NCI-H2171 treated with DMSO at 0.1 percent for 48 hours (cell line): ENCODE results near the gene UBE3D.

Experiments used
- DNase-seq: peaks from one replicate; lab custom pipeline; 2025; lab: John Stamatoyannopoulos, UW

The UBE3D gene

DNA sequence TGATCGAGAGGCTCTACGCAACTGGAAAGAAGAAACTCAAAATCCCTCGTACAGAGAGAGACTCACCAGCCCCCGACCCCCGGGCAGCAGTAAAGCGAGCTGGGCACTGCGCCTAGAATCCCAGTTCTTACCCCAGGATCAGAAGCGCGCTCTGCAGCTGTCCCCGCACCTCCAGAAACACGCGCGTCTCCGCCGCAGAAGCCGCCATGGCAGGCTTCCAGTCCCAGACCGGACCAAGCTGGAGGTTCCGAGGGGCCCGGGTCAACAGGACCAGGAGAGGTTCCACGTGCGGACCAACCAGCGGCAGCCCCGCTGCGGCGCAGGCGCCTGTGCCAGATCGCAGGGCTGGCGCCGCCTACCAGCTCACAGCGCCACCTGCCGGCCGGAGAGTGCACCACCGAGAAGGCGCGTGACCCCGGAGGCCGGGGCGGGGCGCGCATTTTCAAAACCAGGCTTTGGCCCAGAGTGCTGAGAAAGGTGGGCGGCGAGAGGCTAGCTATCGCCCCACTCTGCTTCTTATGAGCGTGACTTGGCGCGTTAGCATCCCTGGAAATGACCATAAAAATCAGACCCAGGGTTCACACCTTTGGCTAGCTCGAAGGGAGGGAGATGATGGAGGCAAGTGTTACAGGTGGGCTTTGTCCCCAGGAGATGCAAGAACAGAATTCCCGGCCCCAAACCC is at the start of gene UBE3D:
TSS of gene UBE3D (minus strand) at position 331 of the 682 bp plus-strand sequence. CDS start at position 208, 123 bp downstream.
- DNase-seq: peak; percentile 84

DNA sequence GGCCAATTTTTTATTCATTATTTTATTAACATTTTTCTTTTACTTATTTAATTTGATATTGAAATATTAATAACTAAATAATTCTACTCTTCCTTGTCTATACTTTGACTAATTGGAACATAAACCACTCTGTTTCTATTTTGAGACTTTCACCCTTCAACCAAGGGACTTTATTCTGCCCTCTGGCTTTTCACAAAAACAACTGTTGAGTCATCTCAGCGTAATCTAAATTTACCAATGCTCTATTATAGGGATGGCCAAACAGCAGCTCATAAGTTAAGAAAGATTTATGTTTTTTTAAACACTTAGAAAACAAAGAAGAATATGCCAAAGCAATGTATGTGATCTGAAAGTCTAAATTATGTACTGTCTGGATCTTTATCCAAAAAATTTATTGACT is 48.5 kb upstream of the UBE3D start:
- DNase-seq: no peak

DNA sequence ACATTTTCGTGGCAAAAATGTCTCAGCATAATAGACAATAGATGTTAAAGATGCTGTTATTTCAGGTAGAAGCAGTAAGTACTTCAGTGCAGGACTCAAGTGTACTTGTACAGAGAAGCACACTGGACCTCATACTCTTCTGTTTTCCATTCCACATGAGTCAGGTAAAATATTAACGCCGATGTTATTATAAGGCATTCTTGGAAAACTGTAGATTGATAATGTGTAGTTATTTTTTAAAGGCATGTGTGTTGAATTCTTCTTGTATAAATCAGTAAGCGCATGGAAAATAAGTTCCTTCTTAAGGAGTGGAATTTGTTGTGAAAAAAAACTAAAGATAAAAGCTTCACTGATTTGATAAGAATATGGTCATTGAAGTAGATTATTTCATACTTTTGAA is 47.6 kb upstream of the UBE3D start:
- DNase-seq: no peak

DNA sequence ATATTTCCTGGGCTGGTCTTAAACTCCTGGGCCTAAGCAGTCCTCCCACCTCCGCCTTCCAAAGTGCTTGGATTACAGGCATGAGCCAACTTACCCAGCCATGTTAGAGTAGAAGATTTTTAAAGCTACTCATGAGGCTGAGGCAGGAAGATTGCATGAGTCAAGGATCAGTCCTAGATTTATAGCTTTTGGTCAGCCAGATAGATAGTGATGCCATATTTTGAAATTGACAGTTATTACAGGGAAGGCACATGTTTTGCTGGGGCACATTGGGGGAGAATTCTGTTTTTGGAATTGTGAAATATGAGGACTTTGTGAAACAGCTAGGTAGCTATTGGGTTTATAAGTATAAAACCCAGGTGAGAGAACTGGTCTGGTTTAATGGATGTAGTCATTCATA is 42.7 kb upstream of the UBE3D start:
- DNase-seq: no peak

GRCh38 chr6:83098589-83098988 is 32.9 kb upstream of the UBE3D start:
- DNase-seq: no peak

DNA sequence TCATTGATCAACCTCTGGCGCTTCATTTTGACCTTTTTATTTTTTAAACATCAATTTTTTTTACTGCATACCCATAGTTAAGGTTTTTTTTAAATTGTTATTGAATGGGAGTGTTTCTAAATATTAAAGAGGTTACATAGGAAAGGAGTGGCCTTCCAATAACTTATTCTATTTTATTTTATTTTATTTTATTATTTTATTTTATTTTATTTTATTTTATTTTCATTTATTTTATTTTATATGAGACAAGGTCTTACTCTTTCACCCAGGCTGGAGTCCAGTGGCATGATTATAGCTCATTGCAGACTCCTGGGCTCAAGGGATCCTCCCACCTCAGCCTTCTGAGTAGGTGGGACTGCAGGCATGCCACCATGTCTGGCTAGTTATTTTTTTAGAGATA is 32.0 kb upstream of the UBE3D start:
- DNase-seq: no peak

- no peak for DNase-seq
Measured at GRCh38 chr6:83097204-83097603, 31.6 kb upstream of the UBE3D start.

DNA sequence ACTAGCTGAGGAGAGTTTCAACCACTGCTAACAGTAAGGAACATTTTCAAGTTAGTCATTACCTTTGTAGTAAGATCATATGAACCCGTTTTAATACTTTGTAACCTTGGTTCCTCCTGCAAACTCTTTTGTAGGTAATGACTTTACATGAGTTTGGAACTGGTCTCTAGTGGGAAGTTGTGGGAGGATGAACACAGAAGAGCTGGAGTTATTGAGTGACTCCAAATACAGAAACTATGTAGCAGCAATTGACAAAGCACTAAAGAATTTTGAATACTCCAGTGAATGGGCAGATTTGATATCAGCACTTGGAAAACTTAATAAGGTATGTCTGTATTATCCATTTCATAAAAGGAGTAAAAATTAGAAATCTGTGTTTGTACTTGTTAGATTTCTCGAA is 31.1 kb upstream of the UBE3D start:
- no peak for DNase-seq

DNA sequence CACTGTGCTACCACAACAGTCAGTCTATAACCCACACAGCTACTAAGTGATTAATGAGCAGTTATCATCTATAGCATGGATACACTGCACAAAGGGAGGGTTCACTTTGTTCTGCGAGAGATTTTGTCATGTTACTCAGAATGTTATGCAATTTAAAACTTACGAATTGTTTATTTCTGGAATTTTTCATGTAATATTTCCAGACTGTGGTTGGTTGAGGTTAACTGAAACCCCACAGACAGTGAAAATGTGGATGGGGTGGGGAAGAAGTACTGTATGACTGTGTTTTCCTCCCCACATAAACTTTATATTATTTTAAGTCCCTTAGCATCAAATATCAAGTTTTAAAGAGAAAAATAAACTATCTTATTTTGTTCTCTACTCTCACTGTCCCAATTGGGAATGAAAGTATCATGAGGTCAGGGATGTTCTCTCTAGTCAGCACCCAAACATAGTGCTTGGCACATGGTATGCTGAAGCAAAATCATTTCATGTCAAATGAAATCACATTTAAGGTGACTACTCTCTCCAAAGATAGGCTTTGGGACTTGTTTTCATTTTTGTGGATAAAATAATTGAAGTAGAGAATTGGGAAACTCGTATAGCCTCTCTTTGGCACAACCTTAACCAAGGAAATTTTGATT is 27.2 kb upstream of the UBE3D start:
- DNase-seq: no peak

DNA sequence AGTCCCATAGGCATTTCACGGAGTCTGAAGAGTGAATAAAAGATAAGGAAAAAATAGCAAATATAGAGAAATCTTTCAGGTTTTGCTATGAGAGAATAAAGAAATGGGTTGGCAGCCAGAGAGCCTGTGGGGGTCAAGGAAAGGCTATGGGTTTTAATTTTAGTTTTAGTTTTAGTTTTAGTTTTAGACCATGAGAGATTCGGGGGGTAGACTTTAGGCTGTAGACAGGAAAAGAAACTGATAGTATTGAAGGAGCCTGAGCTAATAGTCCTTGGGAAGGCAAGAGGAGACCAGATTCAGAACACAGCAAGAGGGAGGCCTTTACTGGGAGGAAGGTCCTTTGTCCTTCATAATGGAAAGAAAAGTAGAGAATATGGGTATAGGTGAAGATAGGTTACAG is 21.1 kb upstream of the UBE3D start:
- DNase-seq: no peak

GRCh38 chr6:83083476-83083875 is 17.8 kb upstream of the UBE3D start:
- DNase-seq: no peak

DNA sequence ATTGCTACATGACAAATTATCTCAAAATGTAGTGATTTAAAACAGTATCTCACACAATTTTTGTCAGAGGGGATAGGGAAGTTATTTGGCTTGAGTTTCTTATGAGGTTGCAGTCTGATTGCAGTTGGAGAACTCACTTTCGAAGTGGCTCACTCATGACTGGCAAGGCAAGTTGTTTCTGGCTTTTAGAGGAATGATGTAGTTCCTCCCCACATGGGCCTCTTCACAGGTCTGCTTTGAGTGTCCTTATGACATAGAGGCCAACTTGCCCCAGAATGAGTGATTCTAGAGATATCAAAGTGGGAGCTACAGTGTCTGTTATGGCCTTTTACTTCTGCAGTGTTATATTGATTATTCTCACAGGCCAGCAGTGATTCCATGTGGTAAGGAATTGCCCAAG is 8.0 kb upstream of the UBE3D start:
- DNase-seq: no peak

GRCh38 chr6:83072726-83073125 is 7.1 kb upstream of the UBE3D start:
- no peak for DNase-seq

GRCh38 chr6:83071707-83072106 is 6.1 kb upstream of the UBE3D start:
- DNase-seq: no peak

DNA sequence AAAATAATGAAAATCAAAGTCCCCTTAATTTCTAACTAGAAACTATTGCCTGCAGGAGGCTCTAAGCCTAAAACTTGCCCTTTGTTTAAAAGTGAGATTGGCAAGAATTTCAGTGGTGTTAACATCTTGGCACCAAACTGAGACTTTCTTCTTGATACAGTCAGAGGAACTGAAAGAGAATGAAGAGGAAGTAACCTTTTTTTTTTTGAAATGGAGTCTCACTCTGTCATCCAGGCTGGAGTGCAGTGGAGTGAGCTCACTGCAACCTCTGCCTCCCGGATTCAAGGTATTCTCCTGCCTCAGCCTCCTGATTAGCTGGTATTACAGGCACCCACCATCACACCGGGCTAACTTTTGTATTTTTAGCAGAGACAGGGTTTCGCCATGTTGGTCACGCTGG is 5.4 kb upstream of the UBE3D start:
- no peak for DNase-seq

DNA sequence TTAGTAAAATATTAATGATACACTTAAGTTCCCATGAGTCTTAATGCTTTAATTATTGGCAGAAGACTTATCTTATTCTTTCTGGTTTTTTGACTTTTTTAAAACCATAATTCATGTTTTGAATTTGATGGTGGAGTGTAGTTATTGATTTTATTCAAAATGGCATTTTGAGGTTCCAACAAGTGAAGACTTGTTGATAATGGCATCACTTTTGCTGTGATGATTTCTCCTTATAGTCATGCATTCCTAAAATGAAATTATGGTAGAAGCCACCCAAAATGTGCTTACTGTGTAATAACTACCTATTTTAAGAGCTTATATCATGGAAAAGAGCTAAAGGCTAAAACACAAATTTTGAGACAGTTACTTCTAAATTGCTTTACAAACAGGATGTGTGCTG is 4.0 kb upstream of the UBE3D start:
- DNase-seq: no peak

DNA sequence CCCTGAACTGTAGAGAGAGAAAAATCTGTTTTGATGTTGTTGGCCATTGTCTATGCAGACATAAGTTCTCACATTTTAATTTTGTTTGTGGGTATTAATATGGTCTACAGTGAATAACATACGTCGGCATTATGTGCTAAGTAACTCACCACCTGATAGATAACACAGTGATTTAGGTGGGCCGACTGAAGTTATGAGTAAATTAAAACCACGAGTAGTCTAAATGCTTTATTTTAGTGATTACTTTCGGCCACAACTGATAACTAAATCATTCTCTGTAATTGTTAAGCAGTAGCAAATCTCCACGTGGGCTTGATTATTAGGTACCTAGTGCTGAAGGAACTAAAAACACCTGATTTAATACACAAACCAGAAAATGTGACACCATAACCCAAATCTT is 3.0 kb upstream of the UBE3D start:
- DNase-seq: no peak

GRCh38 chr6:83067448-83068439 is 2.1 kb upstream of the UBE3D start, which contains the start of gene DOP1A:
TSS of gene DOP1A (plus strand) at chr6:83067671. CDS start at chr6:83096978, 29,307 bp downstream.
- DNase-seq: peak; percentile 96

GRCh38 chr6:83062225-83062624 is 3.4 kb downstream of the UBE3D start:
- no peak for DNase-seq

- DNase-seq: no peak
Measured at GRCh38 chr6:83061190-83061589, 4.5 kb downstream of the UBE3D start.

- DNase-seq: peak; percentile 33
Measured at GRCh38 chr6:83057705-83058321, 7.8 kb downstream of the UBE3D start.

GRCh38 chr6:83055366-83055964 is 10.2 kb downstream of the UBE3D start:
- peak; percentile 51 for DNase-seq
